HEK293T (cell line): ENCODE measurements around the gene PRAMEF18.
"Not testable (repeated sequence)": the region's sequence is repeated elsewhere in the genome, so short reads cannot be mapped to it uniquely, and the experiment has no call there.

ENCODE experiments used
- CTCF ChIA-PET: fragments of 350-600 bp; formaldehyde crosslinking; extraction: SDS; loops from one replicate; lab custom pipeline; 2021; ENCODE audit warnings: antibody characterized with exemption, inconsistent platforms; lab: Yijun Ruan, JAX
- POLR2A ChIA-PET: fragments of 350-600 bp; formaldehyde crosslinking; extraction: SDS; loops from one replicate; lab custom pipeline; 2020; ENCODE audit warnings: antibody characterized with exemption, inconsistent platforms; lab: Yijun Ruan, JAX
- DNase-seq: peaks from one replicate; pipeline ENCODE4 v3.0.0; 2012; ENCODE audit warnings: mixed read lengths; ENCODE audit errors: extremely low spot score

Gene PRAMEF18, protein sequence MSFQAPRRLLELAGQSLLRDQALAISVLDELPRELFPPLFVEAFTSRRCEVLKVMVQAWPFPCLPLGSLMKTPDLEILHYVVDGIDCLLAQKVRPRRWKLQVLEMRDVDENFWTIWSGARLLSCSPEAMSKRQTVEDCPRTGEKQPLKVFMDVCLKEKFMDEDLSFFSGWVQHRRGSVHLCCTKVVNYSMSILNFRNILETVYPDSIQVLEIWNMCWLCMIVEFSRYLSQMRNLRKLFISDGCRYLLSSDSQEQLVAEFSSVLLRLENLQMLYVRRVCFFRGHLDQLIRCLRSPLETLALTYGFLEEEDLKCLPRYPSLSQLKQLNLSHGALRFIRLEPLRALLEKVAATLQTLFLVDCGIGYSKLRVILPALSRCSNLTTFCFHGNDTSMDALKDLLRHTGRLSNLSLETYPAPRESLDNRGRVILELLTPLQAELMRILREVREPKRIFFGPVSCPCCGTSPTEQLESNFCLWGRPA

DNA sequence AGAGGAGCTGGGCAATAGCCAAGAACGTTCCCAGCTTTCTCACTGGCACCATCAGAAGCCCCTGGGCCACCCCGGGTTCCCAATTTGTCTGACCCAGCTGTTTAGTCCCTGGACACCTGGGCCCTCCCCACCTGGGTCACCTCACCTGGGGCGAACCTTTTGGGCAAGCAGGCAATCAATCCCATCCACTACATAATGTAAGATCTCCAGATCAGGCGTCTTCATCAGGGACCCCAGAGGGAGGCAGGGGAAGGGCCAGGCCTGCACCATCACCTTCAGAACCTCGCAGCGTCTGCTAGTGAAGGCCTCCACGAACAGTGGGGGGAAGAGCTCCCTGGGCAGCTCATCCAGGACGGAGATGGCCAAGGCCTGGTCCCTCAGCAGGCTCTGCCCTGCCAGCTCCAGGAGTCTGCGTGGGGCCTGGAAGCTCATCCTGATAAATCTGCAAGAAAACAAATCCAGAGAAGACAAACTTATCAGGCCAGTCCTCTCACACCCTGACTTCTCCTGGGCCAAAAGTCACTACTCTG lies at the start of gene PRAMEF18:
PRAMEF18 (minus strand) TSS at position 480 of the 530 bp plus-strand sequence; CDS start at position 432, 48 bp downstream.
- POLR2A ChIA-PET, DNase-seq, CTCF ChIA-PET: not testable (repeated sequence)

DNA sequence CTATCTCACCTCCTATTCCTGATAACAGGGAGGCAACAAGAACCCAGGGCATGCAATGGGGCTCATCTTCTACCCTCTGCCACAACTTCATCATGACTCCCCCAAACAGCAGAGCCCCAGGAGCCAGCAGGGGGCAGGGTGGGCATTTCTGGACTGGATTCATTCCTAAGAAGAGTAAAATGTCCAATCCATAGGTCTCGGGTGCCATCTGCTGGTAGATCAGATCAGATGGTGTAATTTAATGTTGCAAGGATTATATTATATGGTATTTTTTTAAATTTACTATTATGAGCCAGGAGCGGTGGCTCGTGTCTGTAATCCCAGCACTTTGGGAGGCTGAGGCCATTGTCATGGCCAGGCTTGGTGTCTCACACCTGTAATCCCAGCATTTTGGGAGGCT lies 39.2 kb upstream of the PRAMEF18 start:
- CTCF ChIA-PET, DNase-seq, POLR2A ChIA-PET: not testable (repeated sequence)

DNA sequence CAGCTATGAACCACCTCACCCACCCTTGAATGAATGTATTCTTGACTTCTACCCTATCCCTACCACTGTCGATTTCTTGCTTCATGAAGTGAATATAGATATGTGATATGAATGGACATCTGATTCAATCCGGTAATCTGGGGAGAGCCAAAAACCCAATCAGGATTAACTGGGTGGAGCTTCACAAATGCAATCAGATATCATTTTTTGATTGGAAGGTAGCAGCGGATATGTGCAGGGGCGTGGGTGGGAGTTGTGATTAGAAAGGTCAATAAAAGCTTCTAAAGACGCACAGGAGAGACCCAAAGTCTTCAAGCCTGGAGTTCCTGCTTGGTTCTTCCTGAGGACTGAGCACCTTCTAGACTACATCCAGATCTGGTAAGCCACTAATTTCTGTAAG lies 27.9 kb upstream of the PRAMEF18 start, which contains the start of gene PRAMEF5:
PRAMEF5 (plus strand) TSS at position 301 of the 400 bp plus-strand sequence. CDS start 5,071 bp downstream, outside the sequence.
- POLR2A ChIA-PET, DNase-seq, CTCF ChIA-PET: not testable (repeated sequence)

DNA sequence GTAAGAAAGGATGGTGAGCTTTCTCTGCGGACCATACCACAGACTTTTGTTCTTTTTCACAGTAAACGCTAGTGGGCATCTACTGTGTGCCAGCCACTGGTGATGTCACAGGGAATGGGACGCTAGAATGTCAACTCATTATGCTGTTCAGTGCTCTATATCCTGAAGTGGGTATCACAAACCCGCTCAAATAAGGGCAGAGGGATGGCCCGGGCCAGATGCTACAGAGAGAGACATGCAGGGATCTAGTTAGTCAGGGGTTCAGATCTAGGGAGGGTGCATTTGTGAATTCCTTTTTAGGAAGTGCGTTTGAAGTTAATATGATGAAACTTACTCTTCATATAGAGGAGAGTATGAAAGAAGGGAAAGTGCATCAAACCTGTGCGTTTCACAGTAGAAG lies 21.2 kb upstream of the PRAMEF18 start:
- POLR2A ChIA-PET, DNase-seq: not testable (repeated sequence)
- CTCF ChIA-PET, result interaction anchor here (0.6 kb wide), 1 partner anchor 1112 kb away, joined by 3 read pairs; no protein-coding TSS in a partner anchor

DNA sequence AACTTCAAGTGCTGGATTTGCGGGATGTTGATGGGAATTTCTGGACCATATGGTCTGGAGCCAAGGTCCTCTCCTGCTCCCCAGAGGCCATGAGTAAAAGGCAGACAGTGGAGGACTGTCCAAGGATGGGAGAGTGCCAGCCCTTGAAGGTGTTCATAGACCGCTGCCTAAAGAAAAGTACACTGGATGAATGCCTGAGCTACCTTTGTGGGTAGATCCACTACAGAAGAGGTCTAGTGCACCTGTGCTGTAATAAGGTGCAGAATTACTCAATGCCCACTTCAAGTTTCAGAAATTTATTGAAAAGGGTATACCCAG lies 20.6 kb upstream of the PRAMEF18 start:
- DNase-seq, CTCF ChIA-PET, POLR2A ChIA-PET: not testable (repeated sequence)

DNA sequence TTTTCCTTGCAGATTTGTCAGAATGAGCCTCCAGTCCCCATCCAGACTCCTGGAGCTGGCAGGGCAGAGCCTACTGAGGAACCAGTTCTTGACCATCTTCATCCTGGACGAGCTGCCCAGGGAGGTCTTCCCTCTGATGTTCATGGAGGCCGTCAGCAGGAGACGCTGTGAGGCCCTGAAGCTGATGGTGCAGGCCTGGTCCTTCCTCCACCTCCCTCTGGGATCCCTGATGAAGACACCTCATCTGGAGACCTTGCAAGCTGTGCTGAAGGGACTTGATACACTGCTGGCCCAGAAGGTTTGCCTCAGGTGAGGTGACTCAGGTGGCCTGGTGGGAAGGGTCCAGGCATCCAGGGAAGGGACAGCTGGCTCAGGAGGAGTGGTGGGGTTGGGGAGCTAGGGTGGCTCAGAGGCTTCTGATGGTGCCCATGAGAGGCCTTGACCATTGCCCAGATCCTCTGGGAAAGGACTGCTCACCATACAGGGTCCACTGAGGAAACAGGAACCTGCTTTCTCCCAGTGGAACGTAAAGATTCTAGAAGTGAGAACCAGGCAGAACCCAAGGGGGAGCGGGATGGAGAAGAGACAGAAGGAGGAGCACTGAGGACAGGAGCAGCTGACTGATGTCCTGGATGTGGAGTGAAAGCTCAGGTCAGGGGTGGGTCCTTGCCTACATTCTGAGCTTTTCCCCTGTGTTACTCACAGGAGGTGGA lies 20.0 kb upstream of the PRAMEF18 start:
- DNase-seq, POLR2A ChIA-PET, CTCF ChIA-PET: not testable (repeated sequence)

DNA sequence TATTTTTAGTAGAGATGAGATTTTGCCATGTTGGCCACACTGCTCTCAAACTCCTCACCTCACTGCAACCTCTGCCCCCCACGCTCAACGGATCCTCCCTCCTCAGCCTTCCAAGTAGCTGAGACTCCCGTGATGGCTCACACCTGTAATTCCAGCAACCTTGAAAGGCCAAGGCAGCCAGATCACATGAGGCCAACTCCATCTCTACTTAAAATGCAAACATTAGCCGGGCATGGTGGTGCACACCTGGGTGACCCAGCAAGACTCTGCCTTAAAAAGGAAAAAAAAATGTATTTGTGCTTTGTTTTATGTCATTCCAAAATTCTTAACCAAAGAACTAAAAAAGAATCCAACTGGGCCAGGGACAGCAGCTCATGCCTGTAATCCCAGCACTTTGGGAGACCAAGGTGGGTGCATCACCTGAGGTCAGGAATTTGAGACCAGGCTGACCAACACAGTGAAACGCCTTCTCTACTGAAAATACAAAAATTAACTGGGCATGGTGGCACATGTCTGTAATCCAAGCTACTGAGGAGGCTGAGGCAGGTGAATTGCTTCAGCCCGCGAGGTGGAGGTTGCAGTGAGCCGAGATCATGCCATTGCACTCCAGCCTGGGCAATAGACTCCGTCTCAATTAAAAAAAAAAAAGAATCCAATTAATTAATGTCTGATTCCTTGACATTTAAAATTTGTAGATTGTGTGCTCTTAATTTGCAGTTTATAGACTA lies 17.7 kb upstream of the PRAMEF18 start:
- POLR2A ChIA-PET, result not testable (repeated sequence)

DNA sequence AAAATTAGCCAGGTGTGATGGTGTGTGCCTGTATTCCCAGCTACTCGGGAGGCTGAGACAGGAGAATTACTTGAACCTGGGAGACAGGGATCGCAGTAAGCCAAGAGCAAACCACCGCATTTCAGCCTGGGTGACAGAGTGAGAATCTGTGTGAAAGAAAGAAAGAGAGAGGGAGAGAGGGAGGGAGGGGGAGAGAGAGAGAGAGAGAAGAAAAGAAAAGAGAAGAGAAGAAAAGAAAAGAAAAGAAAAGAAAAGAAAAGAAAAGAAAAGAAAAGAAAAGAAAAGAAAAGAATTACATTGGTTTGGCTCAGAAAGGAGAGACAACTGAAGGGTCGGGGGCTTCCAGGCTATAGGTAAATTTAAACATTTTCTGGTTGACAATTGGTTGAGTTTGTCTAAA lies 13.7 kb upstream of the PRAMEF18 start:
- DNase-seq, POLR2A ChIA-PET, CTCF ChIA-PET: not testable (repeated sequence)

More for the DNA sequence above, 17.7 kb upstream of the PRAMEF18 start:
- CTCF ChIA-PET, DNase-seq: not testable (repeated sequence)

DNA sequence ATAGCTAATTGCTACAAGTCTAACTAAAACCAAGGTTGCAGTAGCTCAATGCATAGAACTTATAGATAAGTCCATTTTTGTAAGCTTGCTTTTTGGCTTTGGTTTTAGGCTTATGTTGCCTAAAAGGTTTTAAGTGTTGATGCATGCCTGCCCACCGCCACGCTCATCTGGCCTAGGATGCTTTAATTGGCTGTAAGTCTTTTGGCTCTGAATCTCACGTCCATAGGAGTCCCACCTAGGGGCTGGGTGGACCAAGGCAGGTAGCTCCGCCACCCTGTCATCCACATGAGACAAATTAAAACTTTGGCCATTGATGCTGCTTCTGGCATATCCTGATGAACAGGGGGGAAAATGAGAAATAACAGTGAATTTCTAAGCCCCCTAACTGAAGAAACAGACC lies 11.6 kb upstream of the PRAMEF18 start:
- POLR2A ChIA-PET, CTCF ChIA-PET, DNase-seq: not testable (repeated sequence)

DNA sequence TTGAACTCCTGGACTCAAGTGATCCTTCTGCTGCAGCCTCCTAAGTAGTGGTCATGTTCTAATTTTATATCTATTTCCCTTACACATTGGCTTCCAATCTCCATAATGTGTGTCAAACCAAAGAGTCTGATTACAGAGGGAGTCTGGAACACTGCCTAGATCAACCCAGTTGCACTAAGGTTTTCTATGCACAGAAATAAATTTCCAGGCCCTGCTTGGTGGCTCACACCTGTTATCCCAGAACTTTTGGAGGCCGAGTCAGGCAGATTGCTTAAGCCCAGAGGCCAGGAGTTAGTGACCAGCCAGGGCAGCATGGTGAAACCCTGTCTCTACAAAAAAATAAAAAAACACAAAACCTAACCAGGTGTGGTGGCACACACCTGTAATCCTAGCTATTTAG lies 8.1 kb upstream of the PRAMEF18 start:
- CTCF ChIA-PET, DNase-seq, POLR2A ChIA-PET: not testable (repeated sequence)

DNA sequence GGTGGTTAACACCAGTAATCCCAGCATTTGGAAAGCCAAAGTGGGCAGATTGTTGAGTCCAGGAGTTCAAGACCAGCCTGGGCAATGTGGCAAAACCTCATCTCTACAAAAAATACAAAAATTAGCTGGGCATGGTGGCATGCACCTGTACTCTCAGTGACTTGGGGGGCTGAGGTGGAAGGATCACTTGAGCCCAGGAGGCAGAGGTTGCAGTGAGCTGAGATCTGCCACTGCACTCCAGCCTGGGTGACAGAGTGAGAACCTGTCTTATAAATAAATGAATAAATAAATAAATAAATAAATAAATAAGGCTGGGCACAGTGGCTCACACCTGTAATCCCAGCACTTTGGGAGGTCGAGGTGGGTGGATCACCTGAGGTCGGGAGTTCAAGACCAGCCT lies 6.1 kb upstream of the PRAMEF18 start:
- DNase-seq, CTCF ChIA-PET, POLR2A ChIA-PET: not testable (repeated sequence)

DNA sequence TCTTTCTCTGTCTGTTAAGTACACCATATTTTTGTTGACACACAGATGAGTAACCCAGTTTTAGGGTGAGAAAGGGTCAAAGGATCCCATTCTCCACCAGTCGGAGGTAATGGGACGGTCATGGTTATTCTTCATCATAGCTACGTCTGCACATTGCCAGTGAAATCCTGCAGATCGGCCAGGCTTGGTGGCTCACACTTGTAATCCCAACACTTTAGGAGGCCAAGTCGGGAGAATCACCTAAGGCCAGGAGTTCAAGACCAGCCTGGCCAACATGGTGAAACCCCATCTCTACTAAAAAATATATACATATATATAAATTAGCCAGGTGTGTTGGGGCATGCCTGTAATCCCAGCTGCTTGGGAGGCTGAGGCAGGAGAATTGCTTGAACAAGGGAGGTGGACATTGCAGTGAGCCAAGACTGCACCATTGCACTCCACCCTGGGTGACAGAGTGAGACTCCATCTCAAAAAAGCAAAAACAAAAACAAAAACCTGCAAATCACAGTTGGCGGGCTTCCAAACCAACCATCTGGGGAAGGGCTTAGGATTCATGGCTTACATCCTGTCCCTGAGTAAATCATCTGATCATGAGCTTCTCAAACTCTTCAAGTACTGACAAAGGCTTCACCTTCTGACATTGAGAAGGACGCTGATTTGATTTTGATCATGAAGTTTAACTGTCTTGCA lies 5.3 kb upstream of the PRAMEF18 start:
- POLR2A ChIA-PET, DNase-seq, CTCF ChIA-PET: not testable (repeated sequence)

DNA sequence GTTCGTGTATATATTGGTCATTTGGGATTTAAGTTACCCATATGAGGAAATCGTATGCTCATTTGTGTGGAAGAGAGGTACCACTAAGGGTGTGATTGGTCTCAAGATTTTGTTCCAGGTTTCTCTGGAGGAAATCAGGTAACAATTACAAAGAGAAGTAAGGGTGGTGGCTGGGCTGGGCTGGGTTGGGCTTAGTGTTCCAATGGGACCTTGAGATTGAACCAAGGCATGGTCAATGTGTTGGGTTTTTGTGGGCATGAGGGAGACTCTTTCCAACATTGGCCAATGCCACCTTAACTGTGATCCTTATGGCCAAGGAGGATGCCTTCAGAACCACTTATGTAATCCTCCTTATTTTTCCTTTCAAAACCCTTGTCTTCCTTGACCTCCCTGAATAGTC lies 4.6 kb upstream of the PRAMEF18 start:
- CTCF ChIA-PET, DNase-seq, POLR2A ChIA-PET: not testable (repeated sequence)

DNA sequence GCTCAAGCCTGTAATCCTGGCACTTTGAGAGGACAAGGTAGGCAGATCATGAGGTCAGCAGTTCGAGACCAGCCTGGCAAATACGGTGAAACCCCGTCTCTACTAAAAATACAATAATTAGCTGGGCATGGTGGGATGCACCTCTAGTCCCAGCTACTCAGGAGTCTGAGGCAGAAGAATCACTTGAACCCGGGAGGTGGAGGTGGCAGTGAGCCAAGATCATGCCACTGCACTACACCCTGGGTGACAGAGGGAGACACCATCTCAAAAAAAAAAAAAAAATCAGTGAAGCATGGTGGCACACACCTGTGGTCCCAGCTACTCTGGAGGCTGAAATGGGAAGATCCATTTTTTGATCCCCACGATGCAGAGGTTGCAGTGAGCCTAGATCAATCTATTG lies 4.1 kb upstream of the PRAMEF18 start:
- DNase-seq, POLR2A ChIA-PET, CTCF ChIA-PET: not testable (repeated sequence)
